GM23248 (cell line): Measurements from ENCODE around the gene MYO1D.
"Not testable (repeated sequence)": the region's sequence is repeated elsewhere in the genome, so short reads cannot be mapped to it uniquely, and the experiment has no call there.

Experiments
- EZH2 ChIP-seq: fragments of 200-600 bp; sonication (generic); IDR thresholded peaks from 2 replicates; pipeline ENCODE4 v1.6.1; 2018; ENCODE audit warnings: antibody characterized with exemption, mild to moderate bottlenecking; ENCODE audit not compliant: insufficient read depth, poor library complexity, severe bottlenecking
- EZH2phosphoT487 ChIP-seq: fragments of 200-600 bp; sonication (generic); IDR thresholded peaks from 2 replicates; pipeline ENCODE4 v1.6.1; 2018; ENCODE audit warnings: antibody characterized with exemption, moderate library complexity, mild to moderate bottlenecking, low read depth; ENCODE audit not compliant: insufficient read depth

- not testable (repeated sequence) for TF ChIP-seq EZH2, EZH2phosphoT487
Measured at GRCh38 chr17:32886951-32887350, 10.0 kb upstream of the MYO1D start.
